IMR-90 (cell line): Measurements from ENCODE around the gene CALD1. TPM values are rescaled to one million over a fixed set of nuclear protein-coding genes. Genes with fewer than 3 reads are reported as not detected.
A peak's percentile ranks its signal among the peaks of the same experiment; 100 is the strongest.

Experiments used
- ATAC-seq: fragments of 200-7000 bp; cut with Tn5 transposase; 2 replicates; pipeline ENCODE4 v1.9.1; 2020; ENCODE audit warnings: low read depth, mild to moderate bottlenecking, moderate library complexity
- BruUV-seq: library from RNA; stranded (reverse); fragments of 400-500 nt; replicated peaks from 2 replicates; lab custom pipeline; 2021; lab: Mats Ljungman, UMichigan
- CTCF ChIA-PET: fragments of 300-600 bp; formaldehyde crosslinking; extraction: SDS; loops from one replicate; lab custom pipeline; 2021; ENCODE audit warnings: antibody characterized with exemption; lab: Yijun Ruan, JAX
- POLR2A ChIA-PET: fragments of 300-600 bp; sonication (Branson Sonifier 250); formaldehyde crosslinking; loops from one replicate; lab custom pipeline; 2022; ENCODE audit warnings: antibody characterized with exemption; ENCODE audit not compliant: unreplicated experiment; lab: Charles Lee
- DNase-seq: peaks from one replicate; pipeline ENCODE4 v3.0.0; 2013
- H2AFZ ChIP-seq: replicated peaks from 2 replicates; pipeline ENCODE3; 2013; ENCODE audit warnings: low read length, mild to moderate bottlenecking; ENCODE audit not compliant: poor library complexity
- H2AK5ac ChIP-seq: 2 replicates; pipeline ENCODE4 v1.6.1; 2013; ENCODE audit warnings: low read depth, low read length, inconsistent platforms
- H2AK9ac ChIP-seq: replicated peaks from 2 replicates; pipeline ENCODE3; 2013; ENCODE audit warnings: mild to moderate bottlenecking, low read depth, low read length, moderate library complexity; ENCODE audit not compliant: poor library complexity
- H2BK120ac ChIP-seq: 2 replicates; pipeline ENCODE4 v1.6.1; 2013; ENCODE audit warnings: low read depth, low read length, inconsistent platforms
- H2BK15ac ChIP-seq: 3 replicates; pipeline ENCODE4 v1.6.1; 2013; ENCODE audit warnings: low read depth, low read length, inconsistent platforms
- H2BK20ac ChIP-seq: 2 replicates; pipeline ENCODE4 v1.6.1; 2013; ENCODE audit warnings: low read depth, mild to moderate bottlenecking, inconsistent platforms, low read length, moderate library complexity
- H2BK5ac ChIP-seq: 2 replicates; pipeline ENCODE4 v1.6.1; 2013; ENCODE audit warnings: mild to moderate bottlenecking, low read depth, low read length, inconsistent platforms; ENCODE audit not compliant: poor library complexity, severe bottlenecking
- H3K14ac ChIP-seq: replicated peaks from 2 replicates; pipeline ENCODE4 v1.6.1; 2013; ENCODE audit warnings: low read depth, low read length, inconsistent platforms
- H3K18ac ChIP-seq: 2 replicates; pipeline ENCODE4 v1.6.1; 2013; ENCODE audit warnings: low read depth, low read length, control low read depth
- H3K23ac ChIP-seq: 2 replicates; pipeline ENCODE4 v1.6.1; 2013; ENCODE audit warnings: low read depth, low read length, inconsistent platforms
- H3K27ac ChIP-seq: 2 replicates; pipeline ENCODE4 v1.5.1; 2013; ENCODE audit warnings: mild to moderate bottlenecking, control low read depth, low read length; ENCODE audit not compliant: insufficient read depth
- H3K27me3 ChIP-seq: 2 replicates; pipeline ENCODE4 v1.6.1; 2013; ENCODE audit warnings: low read length; ENCODE audit not compliant: control insufficient read depth, insufficient read depth
- H3K36me3 ChIP-seq: 2 replicates; pipeline ENCODE4 v1.6.1; 2013; ENCODE audit warnings: low read length, mixed read lengths; ENCODE audit not compliant: control insufficient read depth, insufficient read depth
- H3K4ac ChIP-seq: 2 replicates; pipeline ENCODE4 v1.6.1; 2013; ENCODE audit warnings: low read depth, low read length, inconsistent platforms
- H3K4me1 ChIP-seq: 2 replicates; pipeline ENCODE4 v1.6.1; 2013; ENCODE audit warnings: low read length, mixed read lengths; ENCODE audit not compliant: control insufficient read depth, insufficient read depth
- H3K4me2 ChIP-seq: 2 replicates; pipeline ENCODE4 v1.6.1; 2013; ENCODE audit warnings: low read depth, mild to moderate bottlenecking, control low read depth, low read length, moderate library complexity
- H3K4me3 ChIP-seq: 2 replicates; pipeline ENCODE4 v1.5.1; 2013; ENCODE audit warnings: low read depth, mild to moderate bottlenecking, control low read depth, low read length, moderate library complexity; ENCODE audit not compliant: insufficient read depth
- H3K56ac ChIP-seq: 2 replicates; pipeline ENCODE4 v1.6.1; 2013; ENCODE audit warnings: low read length, inconsistent platforms; ENCODE audit not compliant: insufficient read depth; ENCODE audit errors: extremely low read depth
- H3K79me1 ChIP-seq, 2 experiments: 2 replicates each; pipeline ENCODE4 v1.6.1; 2013; ENCODE audit warnings: low read length in 2 of 2, inconsistent platforms in 1 of 2, low read depth in 1 of 2
- H3K9ac ChIP-seq: 2 replicates; pipeline ENCODE4 v1.6.1; 2013; ENCODE audit warnings: low read depth, low read length, control low read depth
- H3K9me1 ChIP-seq: 2 replicates; pipeline ENCODE4 v1.6.1; 2013; ENCODE audit warnings: low read length, inconsistent platforms; ENCODE audit not compliant: insufficient read depth
- H3K9me3 ChIP-seq: 2 replicates; pipeline ENCODE4 v1.6.1; 2013; ENCODE audit warnings: low read length; ENCODE audit not compliant: control insufficient read depth, insufficient read depth
- H4K20me1 ChIP-seq: 2 replicates; pipeline ENCODE4 v1.6.1; 2013; ENCODE audit warnings: low read length, inconsistent platforms; ENCODE audit not compliant: insufficient read depth
- H4K5ac ChIP-seq: 2 replicates; pipeline ENCODE4 v1.6.1; 2013; ENCODE audit warnings: mild to moderate bottlenecking, low read depth, low read length, control low read depth
- H4K8ac ChIP-seq, 2 experiments: 2 replicates each; pipeline ENCODE4 v1.6.1; 2013; ENCODE audit warnings: low read depth in 2 of 2, low read length in 2 of 2, control low read depth in 1 of 2, inconsistent platforms in 1 of 2
- H4K91ac ChIP-seq: 2 replicates; pipeline ENCODE4 v1.6.1; 2013; ENCODE audit warnings: low read depth, low read length, inconsistent platforms; ENCODE audit not compliant: insufficient read depth
- MXI1 ChIP-seq: IDR thresholded peaks from 2 replicates; pipeline ENCODE4 v1.6.1; 2012; ENCODE audit warnings: low read depth, mild to moderate bottlenecking, low read length, moderate library complexity, borderline replicate concordance
- POLR2A ChIP-seq: IDR thresholded peaks from 2 replicates; pipeline ENCODE4 v1.6.1; 2012; ENCODE audit warnings: mild to moderate bottlenecking, low read depth, low read length
- RAD21 ChIP-seq: IDR thresholded peaks from 2 replicates; pipeline ENCODE4 v1.6.1; 2012; ENCODE audit warnings: low read length, improper control_type of control experiment
- SMC3 ChIP-seq: fragments of 150-350 bp; IDR thresholded peaks from 2 replicates; pipeline ENCODE4 v1.6.1; 2016; ENCODE audit warnings: low read depth, mild to moderate bottlenecking, antibody characterized with exemption, low read length, moderate library complexity
- WGBS, 2 experiments: methylation state at CpG; one replicate each; pipeline versions ENCODE4 v1.1.5 to v1.1.7; 2013; ENCODE audit warnings: missing lambda C conversion rate in 2 of 2; ENCODE audit not compliant: insufficient read length in 1 of 2; ENCODE audit errors: extremely low coverage in 2 of 2; 5-methylcytosine and 5-hydroxymethylcytosine counted together
- dilution Hi-C: fragments of 300-500 bp; cut with HindIII; formaldehyde crosslinking; loops from one replicate; pipeline ENCODE4 v1.14.3; 2018; ENCODE audit warnings: low sequenced_read_pairs; ENCODE audit not compliant: unreplicated experiment
- in situ Hi-C: fragments of 300-500 bp; cut with MboI; formaldehyde crosslinking; loops from 3 replicates; pipeline ENCODE4 v1.14.3; 2019; ENCODE audit warnings: low sequenced_read_pairs, inconsistent platforms, mixed read lengths
- intact Hi-C: fragments of 100-400 bp; cut with micrococcal nuclease; formaldehyde crosslinking; loops from 2 replicates; pipeline ENCODE4 v1.10.0; 2022
- polyA plus RNA-seq, 3 experiments: library from polyadenylated mRNA; depleted of rRNA; stranded (reverse); fragments of >200 nt; gene quantifications; 2 replicates each; pipeline ENCODE4 v1.2.3, GENCODE V29; 2012; ENCODE audit warnings: low replicate concordance in 1 of 3
- total RNA-seq: library from RNA; depleted of rRNA; stranded (reverse); fragments of >200 nt; gene quantifications from 2 replicates; pipeline ENCODE4 v1.2.3, GENCODE V29; 2012

The CALD1 gene
- total and polyA plus RNA-seq, 2 of the 4 experiments (the other 2 are of a cell fraction): 375 to 487 TPM

DNA sequence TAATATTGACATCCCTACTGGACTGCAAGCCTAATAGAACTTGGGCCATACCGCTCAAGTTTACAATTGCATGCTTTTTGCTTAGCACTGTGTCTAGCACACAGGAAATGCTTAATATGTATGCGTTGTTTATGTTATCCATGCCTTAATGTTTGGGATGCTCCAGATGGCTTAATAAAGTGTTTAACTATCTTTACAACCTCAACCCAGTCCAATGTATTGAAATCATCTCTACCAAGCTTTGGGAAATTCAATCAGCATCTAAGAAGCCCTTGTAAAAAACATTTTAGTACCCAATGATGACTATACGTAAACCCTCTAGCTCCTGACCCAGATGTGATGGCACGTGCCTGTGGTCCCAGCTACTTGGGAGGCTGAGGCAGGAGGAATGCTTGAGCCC is 40.0 kb downstream of the CALD1 start:
- Histone ChIP-seq H2BK5ac (peak overlapping the region; percentile 43), H4K20me1 (peaks cover 76% of the 10 kb centered on the region), H3K36me3 (peaks cover 19% of the 10 kb centered on the region), H2BK20ac (no peak overlapping the region), H3K18ac (no peak overlapping the region), H3K4me3 (no peak overlapping the region), H3K27me3 (no peaks in the 10 kb centered on the region), H3K4ac (no peak overlapping the region), H3K9me3 (no peaks in the 10 kb centered on the region), H3K14ac (no peak overlapping the region), H2AK5ac (no peak overlapping the region), H4K5ac (no peak overlapping the region), H2BK120ac (no peak overlapping the region), H3K4me2 (no peak overlapping the region), H4K91ac (no peak overlapping the region), H2AFZ (no peak overlapping the region), H3K4me1 (peaks cover 20% of the 10 kb centered on the region), H2BK15ac (no peak overlapping the region), H3K9ac (no peak overlapping the region), H2AK9ac (no peak overlapping the region), H4K8ac (no peak overlapping the region), H3K23ac (no peak overlapping the region), H3K9me1 (peaks cover 26% of the 10 kb centered on the region), H3K79me1 (peaks cover 24 to 66% of the 10 kb centered on the region in 2 experiments; a peak in 3 of 4 replicates), H3K56ac (no peak overlapping the region), H3K27ac (no peak overlapping the region)
- ChIA-PET POLR2A (no interaction called here), CTCF (no interaction called here)
- WGBS, 2 experiments: no CpG with 5 or more reads among the region's 4 CpGs
- dilution Hi-C loops (no loop called here), intact Hi-C loops (no loop called here), in situ Hi-C loops (no loop called here)
- TF ChIP-seq RAD21 (no peak), POLR2A (no peak), MXI1 (no peak), SMC3 (no peak)
- DNase-seq (no peak), ATAC-seq (no peak)
- no TSS peak for BruUV-seq
